ENCODE measurements around the gene LIN7A.
A peak's percentile ranks its signal among the peaks of the same experiment; 100 is the strongest.
"Not testable (repeated sequence)": the region's sequence is repeated elsewhere in the genome, so short reads cannot be mapped to it uniquely, and the experiment has no call there.

LIN7A gene

GRCh38 chr12:80807640-80808288 is 130.0 kb downstream of the LIN7A start:
- DNase-seq (ENCODE audit: low spot score), result no peak

GRCh38 chr12:80805106-80805505 is 132.6 kb downstream of the LIN7A start:
- DNase-seq (ENCODE audit: low spot score), result no peak

GRCh38 chr12:80802652-80803400 is 134.9 kb downstream of the LIN7A start:
- no peak for DNase-seq (ENCODE audit: low spot score)

GRCh38 chr12:80798281-80798680 is 139.5 kb downstream of the LIN7A start:
- peak; percentile 10 for DNase-seq (ENCODE audit: low spot score)

- DNase-seq (ENCODE audit: low spot score), result no peak
These were observed 143.2 kb downstream of the LIN7A start for GRCh38 chr12:80794551-80794950.

GRCh38 chr12:80792861-80793260 is 144.9 kb downstream of the LIN7A start:
- no peak for DNase-seq (ENCODE audit: low spot score)

GRCh38 chr12:80791863-80792262 is 145.9 kb downstream of the LIN7A start:
- DNase-seq (ENCODE audit: low spot score), result no peak

- DNase-seq (ENCODE audit: low spot score), result not testable (repeated sequence)
These were observed 149.3 kb downstream of the LIN7A start for GRCh38 chr12:80788407-80788806.

- DNase-seq (ENCODE audit: low spot score), result not testable (repeated sequence)
These were observed 154.7 kb downstream of the LIN7A start for GRCh38 chr12:80782963-80783470.

GRCh38 chr12:80781313-80781712 is 156.4 kb downstream of the LIN7A start:
- DNase-seq (ENCODE audit: low spot score), result no peak

GRCh38 chr12:80780746-80781145 is 157.0 kb downstream of the LIN7A start:
- no peak for DNase-seq (ENCODE audit: low spot score)

GRCh38 chr12:80778005-80778541 is 159.7 kb downstream of the LIN7A start:
- DNase-seq (ENCODE audit: low spot score), result peak; percentile 69

GRCh38 chr12:80777587-80777986 is 160.1 kb downstream of the LIN7A start:
- DNase-seq (ENCODE audit: low spot score), result no peak

- DNase-seq (ENCODE audit: low spot score), result no peak
These were observed 161.0 kb downstream of the LIN7A start for GRCh38 chr12:80776706-80777105.

GRCh38 chr12:80770958-80771357 is 166.8 kb downstream of the LIN7A start:
- no peak for DNase-seq (ENCODE audit: low spot score)

GRCh38 chr12:80769553-80770140 is 168.1 kb downstream of the LIN7A start:
- no peak for DNase-seq (ENCODE audit: low spot score)

- no peak for DNase-seq (ENCODE audit: low spot score)
These were observed 170.8 kb downstream of the LIN7A start for GRCh38 chr12:80766897-80767296.

GRCh38 chr12:80766210-80766609 is 171.5 kb downstream of the LIN7A start:
- no peak for DNase-seq (ENCODE audit: low spot score)

- DNase-seq (ENCODE audit: low spot score), result peak; percentile 31
These were observed 173.9 kb downstream of the LIN7A start for GRCh38 chr12:80763874-80764273.

- no peak for DNase-seq (ENCODE audit: low spot score)
These were observed 175.9 kb downstream of the LIN7A start for GRCh38 chr12:80761838-80762237.

GRCh38 chr12:80756875-80757274 is 180.9 kb downstream of the LIN7A start:
- DNase-seq (ENCODE audit: low spot score), result no peak

- no peak for DNase-seq (ENCODE audit: low spot score)
These were observed 183.5 kb downstream of the LIN7A start for GRCh38 chr12:80754274-80754673.

- no peak for DNase-seq (ENCODE audit: low spot score)
These were observed 185.3 kb downstream of the LIN7A start for GRCh38 chr12:80752464-80752863.
